Fibroblast of lung (primary cell): ENCODE data around the gene KCNT1. TPM values are rescaled to one million over a fixed set of nuclear protein-coding genes. Genes with fewer than 3 reads are reported as not detected.
A peak's percentile ranks its signal among the peaks of the same experiment; 100 is the strongest.

ENCODE experiments used
- DNase-seq, 2 donors: peaks; one replicate each; pipeline versions ENCODE4 v3.0.0 to v3.0.0-alpha.2; 2010; ENCODE audit warnings: low read depth in 2 of 2
- H2AFZ ChIP-seq: 2 replicates; pipeline ENCODE4 v1.5.1; 2012; ENCODE audit warnings: low read length, control low read depth, inconsistent platforms
- H3K27ac ChIP-seq: 2 replicates; pipeline ENCODE4 v1.5.1; 2011; ENCODE audit warnings: low read length, control low read depth; ENCODE audit not compliant: insufficient read depth
- H3K27me3 ChIP-seq: 2 replicates; pipeline ENCODE4 v1.5.1; 2011; ENCODE audit warnings: mild to moderate bottlenecking, low read length; ENCODE audit not compliant: control insufficient read depth, insufficient read depth
- H3K36me3 ChIP-seq: 2 replicates; pipeline ENCODE4 v1.5.1; 2011; ENCODE audit warnings: low read length; ENCODE audit not compliant: control insufficient read depth, insufficient read depth
- H3K4me1 ChIP-seq: 2 replicates; pipeline ENCODE4 v1.5.1; 2011; ENCODE audit warnings: low read length; ENCODE audit not compliant: control insufficient read depth, insufficient read depth; ENCODE audit errors: extremely low read depth
- H3K4me2 ChIP-seq: 2 replicates; pipeline ENCODE4 v1.5.1; 2011; ENCODE audit warnings: low read length, control low read depth; ENCODE audit not compliant: insufficient read depth; ENCODE audit errors: extremely low read depth
- H3K4me3 ChIP-seq, 4 experiments: fragments of 200-600 bp in 1 of 4; sonication (generic) in 1 of 4; replicated peaks in 1 of 4; 2 replicates each; pipeline ENCODE4 v1.5.1; 2011 to 2016; ENCODE audit warnings: low read length in 4 of 4, low read depth in 3 of 4, mild to moderate bottlenecking in 3 of 4, control low read depth in 2 of 4, inconsistent platforms in 1 of 4, mixed read lengths in 1 of 4; ENCODE audit not compliant: insufficient read depth in 1 of 4; ENCODE audit errors: control extremely low read depth in 1 of 4
- H3K79me2 ChIP-seq: 2 replicates; pipeline ENCODE4 v1.5.1; 2012; ENCODE audit warnings: mild to moderate bottlenecking, low read length, inconsistent platforms; ENCODE audit not compliant: control insufficient read depth, insufficient read depth
- H3K9ac ChIP-seq: 2 replicates; pipeline ENCODE4 v1.5.1; 2011; ENCODE audit warnings: mild to moderate bottlenecking, low read length, control low read depth; ENCODE audit not compliant: insufficient read depth
- H3K9me3 ChIP-seq: 2 replicates; pipeline ENCODE4 v1.5.1; 2012; ENCODE audit warnings: low read depth, low read length; ENCODE audit not compliant: control insufficient read depth, insufficient read depth
- H4K20me1 ChIP-seq: 2 replicates; pipeline ENCODE4 v1.5.1; 2011; ENCODE audit warnings: low read length; ENCODE audit not compliant: control insufficient read depth, insufficient read depth; ENCODE audit errors: extremely low read depth
- CTCF ChIP-seq, 2 donors: IDR thresholded peaks in 1 of 2; conservative IDR thresholded peaks in 1 of 2; 1 replicate in 1 of 2; 2 replicates in 1 of 2; pipeline ENCODE4 v1.5.1; 2011 to 2012; ENCODE audit warnings: low read length in 2 of 2, control low read depth in 1 of 2, inconsistent platforms in 1 of 2, low read depth in 1 of 2, mild to moderate bottlenecking in 1 of 2
- EZH2 ChIP-seq: IDR thresholded peaks from 2 replicates; pipeline ENCODE4 v1.5.1; 2012; ENCODE audit warnings: low read length, control low read depth, mild to moderate bottlenecking; ENCODE audit errors: missing control alignments
- polyA plus RNA-seq, 2 donors: library from polyadenylated mRNA; depleted of rRNA in 1 of 2; stranded (reverse) in 1 of 2; unstranded in 1 of 2; fragments of >200 nt; gene quantifications; 2 replicates each; pipeline ENCODE4 v1.2.1, GENCODE V29; 2011 to 2012; ENCODE audit warnings: missing spikeins in 1 of 2
- total RNA-seq: library from RNA; depleted of rRNA; stranded (reverse); fragments of >200 nt; gene quantifications from 2 replicates; pipeline ENCODE4 v1.2.1, GENCODE V29; 2014

Gene KCNT1
- total and polyA plus RNA-seq, 2 donors (not counting 1 experiment from before 2014, with no cell fraction given), result not detected

- DNase-seq, result peak in 1 of 2 donors; percentile 3
- H3K9ac ChIP-seq, result no peak overlapping the region
- no peaks in the 10 kb centered on the region for H3K36me3 ChIP-seq
- no peak overlapping the region for H3K4me3 ChIP-seq
- no peaks in the 10 kb centered on the region for H4K20me1 ChIP-seq
- no peak overlapping the region for H2AFZ ChIP-seq
- H3K27ac ChIP-seq, result no peak overlapping the region
- peak overlapping the region; percentile 25 for H3K4me2 ChIP-seq
- H3K27me3 ChIP-seq, result no peaks in the 10 kb centered on the region
- no peaks in the 10 kb centered on the region for H3K9me3 ChIP-seq
- TF ChIP-seq EZH2 (no peak), CTCF (conservative IDR thresholded peaks at IDR 0.05 in 1 of 2, IDR thresholded peaks at IDR 0.05 in 1 of 2; ENCODE audit: low read depth in 1 of 2, low read length in 2 of 2) (no peak)
- H3K4me1 ChIP-seq, result no peaks in the 10 kb centered on the region
- H3K79me2 ChIP-seq, result no peaks in the 10 kb centered on the region
These were observed 672 bp upstream of the KCNT1 start for GRCh38 chr9:135701067-135701958.

GRCh38 chr9:135703726-135704125, 1.7 kb downstream of the KCNT1 start:
- Histone ChIP-seq H3K4me3 (no peak overlapping the region), H3K36me3 (no peaks in the 10 kb centered on the region), H3K27ac (no peak overlapping the region), H3K4me1 (no peaks in the 10 kb centered on the region), H3K9ac (no peak overlapping the region), H3K79me2 (no peaks in the 10 kb centered on the region), H3K9me3 (no peaks in the 10 kb centered on the region), H3K27me3 (no peaks in the 10 kb centered on the region), H3K4me2 (no peak overlapping the region), H4K20me1 (no peaks in the 10 kb centered on the region), H2AFZ (no peak overlapping the region)
- DNase-seq, result no peak
- TF ChIP-seq EZH2 (no peak), CTCF (conservative IDR thresholded peaks at IDR 0.05 in 1 of 2, IDR thresholded peaks at IDR 0.05 in 1 of 2; ENCODE audit: low read depth in 1 of 2, low read length in 2 of 2) (no peak)

- TF ChIP-seq EZH2 (no peak), CTCF (conservative IDR thresholded peaks at IDR 0.05 in 1 of 2, IDR thresholded peaks at IDR 0.05 in 1 of 2; ENCODE audit: low read depth in 1 of 2, low read length in 2 of 2) (no peak)
- no peaks in the 10 kb centered on the region for H3K9me3 ChIP-seq
- no peaks in the 10 kb centered on the region for H3K27me3 ChIP-seq
- no peaks in the 10 kb centered on the region for H3K36me3 ChIP-seq
- no peak overlapping the region for H3K9ac ChIP-seq
- H3K4me1 ChIP-seq, result no peaks in the 10 kb centered on the region
- H3K27ac ChIP-seq, result no peak overlapping the region
- no peak overlapping the region for H2AFZ ChIP-seq
- no peak for DNase-seq
- H3K4me3 ChIP-seq, result no peak overlapping the region
- no peak overlapping the region for H3K4me2 ChIP-seq
- no peaks in the 10 kb centered on the region for H4K20me1 ChIP-seq
- no peaks in the 10 kb centered on the region for H3K79me2 ChIP-seq
These were observed 2.5 kb downstream of the KCNT1 start for GRCh38 chr9:135704483-135704882.
